GM21381 (cell line): ENCODE results near the gene STK4.
"Not testable (repeated sequence)": the region's sequence is repeated elsewhere in the genome, so short reads cannot be mapped to it uniquely, and the experiment has no call there.

Experiments
- ATAC-seq: cut with Tn5 transposase; IDR thresholded peaks from one replicate; pipeline ENCODE4 v1.9.1; 2021; ENCODE audit warnings: mild to moderate bottlenecking, moderate library complexity; ENCODE audit not compliant: unreplicated experiment

The STK4 gene

DNA sequence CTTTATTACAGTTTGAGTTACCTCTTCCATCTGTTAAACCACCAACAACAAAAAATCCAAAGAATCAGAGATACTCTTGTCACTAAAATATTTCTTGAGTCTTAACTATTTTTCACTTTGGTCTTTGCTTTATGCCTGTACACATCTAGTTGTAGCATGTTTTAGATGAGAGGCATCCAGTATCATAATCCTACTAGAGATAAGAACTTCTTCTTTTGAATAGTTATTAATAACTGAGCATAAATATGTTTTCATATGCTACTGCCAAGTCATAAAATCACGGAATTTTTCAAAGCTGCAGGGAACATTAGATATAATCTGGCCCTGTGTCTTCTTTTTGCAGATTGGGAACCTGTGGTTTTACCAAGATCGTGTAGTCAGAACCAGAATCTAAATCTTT is 55.3 kb downstream of the STK4 start:
- no peak for ATAC-seq

DNA sequence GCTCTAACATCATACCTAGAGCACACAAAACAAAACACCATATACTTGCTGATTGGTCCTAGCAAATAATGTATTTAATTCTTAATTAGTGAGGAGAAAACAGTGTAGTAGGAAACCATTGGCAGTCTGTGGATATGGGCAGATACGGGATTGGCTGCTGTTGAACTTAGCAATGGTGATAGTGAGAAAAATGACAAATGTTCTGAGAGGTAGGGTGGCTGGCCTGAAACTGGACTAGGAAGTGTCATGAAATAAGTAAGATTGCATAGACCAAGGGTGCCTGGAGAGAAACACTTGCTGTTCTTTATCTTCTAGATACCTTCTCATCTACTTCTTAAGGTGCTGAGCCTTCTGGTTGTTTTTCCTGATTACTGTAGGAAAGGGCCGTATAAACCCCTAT is 56.8 kb downstream of the STK4 start:
- ATAC-seq = not testable (repeated sequence)

DNA sequence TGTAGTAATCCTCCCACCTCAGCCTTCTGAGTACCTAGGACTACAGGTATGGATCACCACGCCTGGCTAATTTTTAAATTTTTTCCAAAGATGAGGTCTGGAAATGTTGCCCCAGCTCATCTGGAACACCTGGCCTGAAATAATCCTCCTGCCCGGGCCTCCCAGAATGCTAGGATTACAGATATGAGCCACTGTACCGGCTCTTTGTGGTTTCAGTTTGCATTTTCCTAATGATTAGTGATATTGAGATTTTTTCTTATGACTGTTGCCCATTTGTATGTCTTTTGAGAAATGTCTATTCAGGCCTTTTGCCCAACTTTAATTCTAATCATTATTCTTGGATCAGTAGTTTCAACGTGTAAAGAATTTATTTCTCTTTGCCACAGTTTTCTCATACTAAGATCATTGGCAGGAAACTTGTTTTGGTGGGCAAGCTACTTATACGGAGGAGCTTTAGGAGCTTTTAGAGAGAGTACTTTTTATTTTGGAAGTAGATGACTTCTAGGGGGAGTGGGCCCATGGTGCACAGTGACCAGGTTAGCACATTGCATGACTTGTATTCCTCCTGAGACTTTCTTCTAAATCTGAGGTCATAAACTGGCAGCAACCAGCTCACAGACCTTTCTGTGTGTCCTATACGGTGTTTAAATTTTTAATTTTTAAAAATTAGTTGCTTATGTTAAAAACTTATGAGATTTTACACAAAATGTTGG is 62.3 kb downstream of the STK4 start:
- no peak for ATAC-seq

DNA sequence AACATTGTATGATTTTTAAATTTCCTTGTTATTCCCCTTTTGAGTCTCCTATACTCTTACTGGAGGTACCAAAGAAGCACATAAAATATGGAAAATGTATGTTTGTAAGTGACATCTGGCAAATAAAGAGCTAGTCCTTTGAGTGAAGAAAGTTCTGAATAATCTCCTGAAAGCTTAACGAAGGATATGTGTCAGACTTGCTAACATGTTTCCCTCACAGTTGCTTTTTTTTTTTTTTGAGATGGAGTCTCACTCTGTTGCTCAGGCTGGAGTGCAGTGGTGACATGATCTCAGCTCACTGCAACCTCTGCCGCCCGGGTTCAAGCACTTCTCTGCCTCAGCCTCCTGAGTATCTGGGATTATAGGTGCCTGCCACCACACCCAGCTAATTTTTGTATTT is 63.6 kb downstream of the STK4 start:
- no peak for ATAC-seq

DNA sequence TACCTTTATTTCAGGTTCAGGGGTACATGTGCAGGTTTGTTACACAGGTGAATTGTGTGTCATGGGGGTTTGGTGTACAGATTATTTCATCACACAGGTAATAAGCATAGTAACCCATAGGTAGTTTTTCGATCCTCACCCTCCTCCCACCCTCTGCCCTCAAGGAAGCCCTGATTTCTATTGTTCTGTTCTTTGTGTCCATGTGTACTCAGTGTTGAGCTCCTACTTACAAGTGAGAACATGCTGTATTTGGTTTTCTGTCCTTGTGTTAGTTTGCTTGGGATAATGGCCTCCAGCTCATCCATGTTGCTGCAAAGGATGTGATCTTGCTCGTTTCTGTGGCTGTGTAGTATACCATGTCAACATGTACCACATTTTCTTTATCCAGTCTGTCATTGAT is 66.0 kb downstream of the STK4 start:
- ATAC-seq = no peak

DNA sequence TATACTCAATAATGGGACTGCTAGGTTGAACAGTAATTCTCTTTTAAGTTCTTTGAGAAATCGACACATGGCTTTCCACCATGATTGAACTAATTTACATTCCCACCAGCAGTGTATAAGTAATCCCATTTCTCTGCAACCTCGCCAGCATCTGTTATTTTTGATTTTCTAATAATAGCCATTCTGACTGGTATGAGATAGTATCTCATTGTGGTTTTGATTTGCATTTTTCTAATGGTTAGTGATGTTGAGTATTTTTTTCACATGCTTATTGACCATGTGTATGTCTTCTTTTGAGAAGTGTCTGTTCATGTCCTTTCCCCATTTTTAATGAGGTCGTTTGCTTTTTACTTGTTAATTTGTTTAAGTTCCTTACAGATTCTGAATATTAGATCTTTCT is 66.5 kb downstream of the STK4 start:
- no peak for ATAC-seq

DNA sequence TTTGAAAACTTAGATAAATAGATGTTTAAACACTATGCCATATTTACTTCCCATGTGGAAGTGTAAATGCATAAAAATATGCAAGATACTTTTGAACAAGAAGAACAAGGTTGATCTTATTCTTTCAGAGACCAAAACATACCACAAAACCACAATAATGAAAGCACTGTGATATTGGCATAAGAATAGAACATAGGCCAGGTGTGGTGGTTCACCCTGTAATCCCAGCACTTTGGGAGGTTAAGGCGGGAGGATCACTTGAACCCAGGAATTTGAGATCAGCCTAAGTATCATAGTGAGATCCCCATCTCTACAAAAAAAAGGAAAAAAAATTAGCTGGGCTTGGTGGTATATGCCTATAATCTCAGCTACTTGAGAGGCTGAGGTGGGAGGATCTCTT is 68.1 kb downstream of the STK4 start:
- ATAC-seq = no peak

DNA sequence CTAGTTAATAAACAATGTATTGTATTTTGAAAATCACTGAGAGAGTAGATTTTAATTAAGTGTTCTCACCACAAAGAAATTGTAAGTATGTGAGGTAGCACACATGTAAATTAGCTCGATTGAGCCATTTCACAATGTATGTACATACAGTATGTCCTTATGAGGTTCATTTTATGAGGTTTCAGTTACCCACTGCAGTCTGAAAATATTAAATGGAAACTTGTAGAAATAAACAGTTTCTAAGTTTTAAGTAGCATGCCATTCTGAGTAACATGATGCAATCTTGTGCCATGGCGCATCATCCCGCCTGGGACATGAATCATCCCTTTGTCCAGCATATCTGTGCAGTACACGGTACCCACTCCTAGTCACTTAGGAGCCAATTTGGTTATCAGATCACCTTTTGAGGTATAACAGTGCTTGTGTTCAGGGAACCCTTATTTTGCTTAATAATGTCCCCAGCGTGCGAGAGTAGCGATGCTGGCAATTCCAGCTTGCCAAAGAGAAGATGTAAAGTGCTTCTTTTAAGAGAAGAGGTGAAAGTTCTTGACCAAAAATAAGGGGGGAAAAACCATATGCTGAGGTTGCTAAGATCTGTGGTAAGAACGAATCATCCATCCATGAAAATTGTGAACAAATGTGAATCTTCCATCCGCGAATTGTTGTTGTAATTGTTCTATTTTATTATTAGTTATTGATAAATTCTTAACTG is 69.9 kb downstream of the STK4 start:
- ATAC-seq = no peak

DNA sequence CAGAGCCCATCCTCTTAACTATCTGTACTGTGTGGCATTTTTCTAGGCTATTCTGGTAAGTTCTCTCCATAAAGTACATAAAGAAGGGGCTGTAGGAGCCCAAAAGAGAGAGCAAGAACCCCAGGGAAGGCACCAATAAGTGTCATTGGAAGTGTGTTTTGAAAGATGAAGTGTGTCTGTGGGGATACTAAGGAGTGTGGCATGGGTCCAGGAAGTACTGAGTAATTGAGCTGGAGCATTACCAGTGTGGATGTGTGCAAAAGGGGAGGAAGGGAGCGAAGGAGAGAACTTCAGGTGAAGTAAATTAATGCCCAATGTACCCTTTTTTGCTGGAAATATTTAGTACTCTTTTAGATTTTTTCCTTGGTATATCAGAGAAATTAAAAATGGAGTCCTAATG is 70.7 kb downstream of the STK4 start:
- ATAC-seq = no peak

DNA sequence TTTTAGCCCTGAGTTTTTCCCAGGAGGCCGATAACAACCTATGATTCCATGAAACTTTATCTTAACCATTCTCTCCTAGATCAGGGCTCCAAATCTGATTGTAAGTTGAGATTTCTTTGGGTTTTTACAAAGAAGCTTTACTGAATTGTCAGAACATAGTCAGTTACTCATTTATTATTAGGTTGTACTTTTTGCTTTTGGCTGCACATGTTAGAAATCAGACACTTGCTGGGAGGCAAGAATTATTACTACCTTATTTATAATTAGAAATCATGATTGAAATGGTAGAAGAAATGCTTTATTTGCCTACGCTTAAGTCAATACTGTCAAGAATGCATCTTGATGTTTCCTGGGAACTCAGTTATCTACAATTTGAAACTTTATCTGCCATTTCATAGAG is 71.3 kb downstream of the STK4 start:
- ATAC-seq = no peak

DNA sequence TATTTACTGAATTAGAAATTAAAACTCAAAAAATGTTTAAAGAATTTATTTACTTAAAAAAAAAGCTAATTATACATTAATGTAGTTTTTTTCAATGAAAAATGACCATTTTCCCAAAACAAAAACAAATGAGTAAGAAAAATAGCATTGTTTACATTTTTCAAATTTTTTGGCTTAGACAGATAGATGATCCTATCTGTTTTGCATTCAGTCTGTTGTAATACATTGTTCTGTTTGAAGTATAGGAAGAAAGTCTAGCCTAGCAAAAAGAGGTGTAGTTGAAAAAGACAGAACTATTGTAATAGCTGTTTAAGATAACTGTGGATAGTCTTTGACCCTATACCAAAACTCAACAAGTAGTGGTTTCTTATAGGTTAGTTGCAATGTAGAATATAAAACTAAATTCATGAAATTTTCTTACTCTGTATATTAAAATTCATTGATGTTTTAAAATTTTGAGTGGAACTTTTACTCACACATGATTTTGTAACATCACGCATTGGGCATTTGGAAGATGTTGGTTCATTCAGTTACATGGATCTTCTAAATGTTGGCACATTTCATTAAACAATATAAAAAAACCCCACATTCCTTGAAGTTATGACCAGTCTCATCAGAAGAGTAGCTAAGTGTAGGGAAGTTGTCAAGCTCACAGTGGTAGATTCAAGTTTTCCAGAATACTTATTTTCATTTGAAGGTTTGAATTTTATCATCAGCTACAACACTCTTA is 72.6 kb downstream of the STK4 start:
- no peak for ATAC-seq

DNA sequence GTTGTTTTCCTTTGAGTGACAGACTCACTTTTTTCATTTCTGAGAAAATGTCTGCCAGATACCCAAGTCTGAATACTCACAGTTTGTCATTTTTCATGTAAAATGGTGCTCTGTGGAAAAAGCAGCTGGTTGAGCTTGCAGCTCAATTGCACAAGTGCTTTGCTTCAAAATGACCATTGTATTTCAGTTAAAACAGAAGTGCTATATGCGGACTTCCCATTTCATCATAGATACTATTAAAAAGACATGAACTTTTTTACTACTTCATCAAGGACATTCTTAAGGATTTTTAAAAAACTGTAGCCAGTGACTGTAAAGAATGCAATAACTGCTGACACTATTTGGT is 73.1 kb downstream of the STK4 start:
- no peak for ATAC-seq

DNA sequence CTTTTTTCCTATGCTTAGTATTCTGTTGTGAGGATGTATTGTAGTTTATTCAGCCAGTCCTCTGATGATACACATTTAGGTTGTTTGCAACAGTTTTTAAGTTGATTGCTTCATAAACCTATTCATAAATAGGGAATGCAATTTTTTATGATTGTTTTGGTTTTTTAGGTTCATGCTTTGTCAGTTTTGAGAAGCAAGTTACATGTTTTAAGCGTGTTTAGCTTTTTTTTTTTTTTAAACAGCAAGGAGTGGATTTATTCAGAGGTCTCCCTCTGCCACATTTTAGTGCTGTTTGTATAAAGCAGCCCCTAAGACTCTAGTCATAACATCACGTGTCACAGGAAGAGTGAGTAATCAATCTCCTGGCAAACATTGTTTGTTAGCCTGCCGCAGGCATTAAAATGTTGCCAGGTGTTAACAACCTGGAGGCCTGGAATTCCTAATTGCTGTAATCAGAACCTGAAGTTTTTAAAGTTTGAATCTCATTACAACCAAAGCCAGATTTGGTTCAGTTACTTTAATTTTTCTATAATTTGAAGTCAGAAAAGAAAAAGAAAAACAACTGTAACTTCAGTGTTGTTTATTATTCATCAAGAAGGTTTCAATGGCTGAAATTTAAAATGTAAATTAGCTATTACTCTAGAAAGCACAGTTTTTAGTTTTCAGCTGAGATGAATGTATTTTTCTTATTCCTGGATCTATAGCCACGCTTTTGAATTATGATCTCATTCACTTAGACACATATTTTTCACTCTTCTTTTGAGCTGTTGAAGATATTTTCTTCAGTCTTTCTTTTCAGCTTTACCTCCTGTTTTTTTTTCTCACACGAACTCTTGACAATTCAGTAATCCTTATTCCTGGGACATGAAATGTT is 75.4 kb downstream of the STK4 start:
- ATAC-seq = no peak

DNA sequence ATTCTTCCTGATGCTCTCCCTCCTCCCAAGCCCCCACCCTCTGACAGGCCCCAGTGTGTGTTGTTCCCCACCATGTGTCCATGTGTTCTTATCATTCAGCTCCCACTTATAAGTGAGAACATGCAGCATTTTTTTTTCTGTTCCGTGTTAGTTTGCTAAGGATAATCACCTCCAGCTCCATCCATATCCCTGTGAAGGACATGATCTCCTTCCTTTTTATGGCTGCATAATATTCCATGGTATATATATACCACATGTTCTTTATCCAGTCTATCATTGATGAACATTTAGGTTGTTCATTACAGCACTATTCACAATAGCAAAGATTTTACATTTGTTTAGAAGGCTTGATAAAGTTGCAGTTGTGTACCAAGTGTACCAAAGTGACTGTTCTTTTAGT is 76.7 kb downstream of the STK4 start:
- no peak for ATAC-seq

DNA sequence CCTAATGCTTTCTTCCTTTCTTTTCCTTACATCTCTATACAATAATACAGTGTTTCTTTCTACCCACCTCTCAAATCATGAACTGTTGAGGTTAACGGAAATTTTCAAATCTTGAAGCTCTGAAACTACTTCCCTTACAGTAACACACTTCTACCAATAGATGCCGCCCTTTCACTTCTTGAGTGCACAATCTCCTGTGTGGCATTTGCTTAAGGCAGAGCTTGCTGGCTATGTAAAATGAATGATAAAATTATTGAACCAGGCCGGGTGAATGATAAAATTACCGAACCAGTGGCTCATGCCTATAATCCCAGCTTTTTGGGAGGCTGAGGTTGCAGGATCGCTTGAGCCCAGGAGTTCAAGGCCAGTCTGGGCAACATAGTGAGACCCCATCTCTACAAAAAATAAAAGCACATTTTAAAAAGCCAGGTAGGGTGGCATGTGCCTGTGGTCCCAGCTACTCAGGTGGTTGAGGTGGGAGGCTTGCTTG is 77.8 kb downstream of the STK4 start:
- no peak for ATAC-seq

DNA sequence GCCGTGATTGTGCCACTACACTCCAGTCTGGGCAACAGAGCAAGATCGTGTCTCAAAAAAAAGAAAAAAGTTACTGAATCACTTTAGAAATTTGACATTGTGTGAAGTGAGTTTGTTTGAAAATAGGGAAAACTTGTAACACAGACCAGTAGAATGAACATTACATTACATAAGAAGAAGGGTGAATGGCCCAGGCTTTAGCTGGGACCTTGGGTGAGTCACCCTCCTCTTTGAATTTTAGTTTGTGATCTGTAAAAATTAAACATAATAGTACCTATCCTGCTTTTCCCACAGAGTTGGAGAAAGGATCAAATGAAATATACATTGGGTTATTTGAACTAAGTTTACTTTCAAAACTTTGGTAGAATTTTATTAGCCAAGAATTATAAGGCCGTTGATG is 78.3 kb downstream of the STK4 start:
- ATAC-seq = no peak

DNA sequence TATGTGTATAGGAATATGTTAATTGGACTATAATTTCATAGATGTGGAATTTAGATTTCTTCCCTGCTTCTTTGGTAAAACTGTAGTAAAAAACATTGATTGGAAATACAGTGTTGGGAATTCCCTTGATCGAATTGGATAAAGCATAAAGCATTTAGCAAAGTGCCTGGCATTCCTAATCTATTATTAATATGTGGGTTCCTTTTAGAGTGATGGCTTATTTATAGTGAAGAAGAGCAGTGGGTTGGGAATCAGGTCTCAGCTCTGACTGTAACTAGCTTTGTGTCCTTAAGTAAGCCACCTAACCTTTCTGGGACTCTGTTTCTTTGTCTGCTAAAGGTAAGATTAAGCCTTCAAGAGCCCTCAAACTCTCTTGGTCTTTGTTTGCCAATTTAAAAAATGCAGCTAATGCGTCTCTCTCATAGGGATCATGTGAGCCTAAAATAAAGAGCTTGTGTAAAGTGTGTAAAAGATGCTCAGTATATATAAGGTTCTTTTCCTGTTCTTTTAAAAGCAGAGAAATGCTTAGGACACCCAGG is 81.3 kb downstream of the STK4 start:
- ATAC-seq = no peak

DNA sequence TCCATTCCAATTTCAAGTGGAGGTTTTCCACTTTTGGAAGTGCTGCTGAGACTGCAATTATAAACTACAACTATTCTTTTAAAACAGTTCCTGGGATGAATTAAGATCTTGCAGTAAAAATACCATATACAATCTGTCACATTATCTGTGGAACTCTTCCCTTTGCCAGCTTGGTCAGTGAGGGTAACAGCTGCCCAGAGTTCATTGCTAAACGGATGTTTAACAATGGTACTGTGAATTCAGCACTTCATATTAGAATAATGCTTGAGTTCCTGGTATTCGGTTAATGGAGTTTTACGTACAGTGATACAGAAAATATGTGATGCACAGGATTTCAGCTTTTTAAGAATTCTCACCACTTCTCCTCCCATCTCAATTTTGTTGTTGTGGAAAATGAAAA is 83.1 kb downstream of the STK4 start:
- no peak for ATAC-seq

DNA sequence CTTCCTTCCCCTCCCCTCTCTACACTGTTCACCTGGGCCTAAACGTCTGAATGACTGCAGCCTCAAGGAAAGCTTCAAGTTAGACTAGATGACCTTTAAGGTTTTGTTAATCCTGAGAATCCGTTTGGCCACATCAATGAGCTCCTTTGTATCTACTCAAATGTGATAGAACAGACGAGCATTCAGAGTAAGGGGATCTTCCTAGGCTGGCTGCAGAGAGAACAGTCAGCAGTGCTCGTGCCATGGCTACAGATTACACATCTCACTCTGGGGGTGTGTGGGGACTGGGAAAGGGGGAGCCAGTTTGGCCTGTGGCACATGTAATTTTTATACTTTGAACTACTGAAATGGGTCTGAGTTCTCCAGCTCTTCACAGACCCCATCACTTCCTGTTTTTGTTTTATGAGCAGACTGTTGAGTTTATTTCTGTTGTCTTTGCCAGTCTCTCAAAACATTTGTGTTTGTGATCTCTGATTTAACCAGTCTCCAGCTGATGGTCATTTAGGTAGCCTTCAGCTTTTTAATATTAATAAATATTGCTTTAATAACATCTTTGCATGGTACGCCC is 83.7 kb downstream of the STK4 start:
- no peak for ATAC-seq

DNA sequence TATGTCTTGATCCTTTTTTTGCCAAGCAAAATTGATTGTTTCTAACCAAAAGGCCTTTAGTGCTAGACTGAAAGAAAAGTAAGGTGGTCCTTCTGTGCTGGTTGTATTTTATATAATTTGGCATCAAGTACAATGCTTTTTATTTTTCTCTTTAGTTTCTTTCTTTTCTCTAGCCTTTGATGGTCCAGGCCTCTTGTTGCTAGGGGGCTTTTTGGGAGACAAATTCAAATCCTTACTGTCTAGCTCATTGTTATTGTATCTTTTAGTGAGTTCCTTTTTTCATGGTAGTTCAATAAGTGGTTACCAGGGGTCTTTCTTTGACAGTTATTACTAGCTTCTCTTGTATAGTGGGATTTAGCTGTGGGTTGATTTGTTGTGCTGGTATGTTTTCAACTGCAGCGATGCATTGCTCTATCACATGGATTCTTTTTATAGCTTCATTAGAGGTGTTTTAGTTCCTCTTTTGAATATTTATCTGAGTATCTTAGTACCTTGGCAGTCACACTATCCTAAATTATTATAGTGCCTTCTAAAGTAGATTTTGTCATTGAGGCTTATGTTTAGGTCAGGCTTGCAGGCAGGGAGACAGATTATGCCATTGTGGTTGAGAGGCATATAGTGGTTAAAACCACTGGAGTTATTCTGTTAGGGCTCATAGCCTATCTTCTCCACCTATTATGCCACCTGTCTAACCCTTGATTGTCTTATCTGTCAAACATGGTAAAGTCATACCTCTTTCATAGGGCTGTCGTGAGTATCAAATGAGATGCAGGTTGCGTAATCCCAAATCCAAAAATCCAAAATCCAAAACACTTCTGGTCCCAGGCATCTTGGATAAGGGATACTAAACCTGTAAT is 85.1 kb downstream of the STK4 start:
- ATAC-seq = no peak
